ENCODE data around the gene MPP4. TPM values are rescaled to one million over a fixed set of nuclear protein-coding genes. Genes with fewer than 3 reads are reported as not detected.
A peak's percentile ranks its signal among the peaks of the same experiment; 100 is the strongest.

Gene MPP4
- 0.47 TPM for polyA plus RNA-seq (ENCODE audit: insufficient read length)
- long read RNA-seq, donor 1, result 0 reads
- long read RNA-seq, donor 2, result 0 reads
- long read RNA-seq, donor 3, result 0 reads
- long read RNA-seq, donor 4, result 0 reads
- long read RNA-seq, donor 5, result 0 reads
- long read RNA-seq, donor 6, result 0 reads
- long read RNA-seq, donor 7, result 0 reads
- long read RNA-seq, donor 8, result 0 reads

- DNase-seq, result no peak
Measured at GRCh38 chr2:201698588-201699226, at the start of gene MPP4. MPP4 (minus strand) TSS chr2:201698644; CDS start chr2:201693954, 4,690 bp downstream.

GRCh38 chr2:201746551-201746950 lies 48.1 kb upstream of the MPP4 start:
- DNase-seq, result no peak

- DNase-seq, result no peak
Measured at GRCh38 chr2:201735486-201735885, 37.0 kb upstream of the MPP4 start.

GRCh38 chr2:201734111-201734510 lies 35.7 kb upstream of the MPP4 start:
- no peak for DNase-seq

- no peak for DNase-seq
Measured at GRCh38 chr2:201733544-201733943, 35.1 kb upstream of the MPP4 start.

GRCh38 chr2:201730651-201731285 lies 32.3 kb upstream of the MPP4 start:
- no peak for DNase-seq

GRCh38 chr2:201715459-201715858 lies 17.0 kb upstream of the MPP4 start:
- peak; percentile 12 for DNase-seq

- no peak for DNase-seq
Measured at GRCh38 chr2:201712726-201713125, 14.3 kb upstream of the MPP4 start.

- DNase-seq, result no peak
Measured at GRCh38 chr2:201709747-201710146, 11.3 kb upstream of the MPP4 start.

- DNase-seq, result no peak
Measured at GRCh38 chr2:201709049-201709448, 10.6 kb upstream of the MPP4 start.

GRCh38 chr2:201707753-201708152 lies 9.3 kb upstream of the MPP4 start:
- no peak for DNase-seq

- DNase-seq, result no peak
Measured at GRCh38 chr2:201707142-201707541, 8.7 kb upstream of the MPP4 start.

- no peak for DNase-seq
Measured at GRCh38 chr2:201704536-201704935, 6.1 kb upstream of the MPP4 start.

GRCh38 chr2:201701646-201702045 lies 3.2 kb upstream of the MPP4 start:
- DNase-seq, result no peak

- no peak for DNase-seq
Measured at GRCh38 chr2:201699416-201699815, 972 bp upstream of the MPP4 start.

GRCh38 chr2:201697899-201698298 lies 545 bp downstream of the MPP4 start:
- DNase-seq, result no peak

GRCh38 chr2:201696151-201696659 lies 2.2 kb downstream of the MPP4 start:
- no peak for DNase-seq

- no peak for DNase-seq
Measured at GRCh38 chr2:201685156-201685555, 13.3 kb downstream of the MPP4 start.

- no peak for DNase-seq
Measured at GRCh38 chr2:201680743-201681142, 17.7 kb downstream of the MPP4 start.

- DNase-seq, result no peak
Measured at GRCh38 chr2:201678401-201678800, 20.0 kb downstream of the MPP4 start.

GRCh38 chr2:201675454-201675853 lies 23.0 kb downstream of the MPP4 start:
- DNase-seq, result no peak

- DNase-seq, result no peak
Measured at GRCh38 chr2:201674794-201675193, 23.6 kb downstream of the MPP4 start.

GRCh38 chr2:201674298-201674697 lies 24.1 kb downstream of the MPP4 start:
- no peak for DNase-seq

GRCh38 chr2:201673546-201673945 lies 24.9 kb downstream of the MPP4 start:
- no peak for DNase-seq

All from left kidney (tissue), 8 donors.